TTC549 (cell line): ENCODE results near the gene ADAMTS13.
"Not testable (repeated sequence)": the region's sequence is repeated elsewhere in the genome, so short reads cannot be mapped to it uniquely, and the experiment has no call there.

Experiments
- FAIRE-seq: peaks from 2 replicates; lab custom pipeline; 2012; peaks lifted over from hg19 to GRCh38; lab: Jason Lieb, UNC

ADAMTS13 gene

DNA sequence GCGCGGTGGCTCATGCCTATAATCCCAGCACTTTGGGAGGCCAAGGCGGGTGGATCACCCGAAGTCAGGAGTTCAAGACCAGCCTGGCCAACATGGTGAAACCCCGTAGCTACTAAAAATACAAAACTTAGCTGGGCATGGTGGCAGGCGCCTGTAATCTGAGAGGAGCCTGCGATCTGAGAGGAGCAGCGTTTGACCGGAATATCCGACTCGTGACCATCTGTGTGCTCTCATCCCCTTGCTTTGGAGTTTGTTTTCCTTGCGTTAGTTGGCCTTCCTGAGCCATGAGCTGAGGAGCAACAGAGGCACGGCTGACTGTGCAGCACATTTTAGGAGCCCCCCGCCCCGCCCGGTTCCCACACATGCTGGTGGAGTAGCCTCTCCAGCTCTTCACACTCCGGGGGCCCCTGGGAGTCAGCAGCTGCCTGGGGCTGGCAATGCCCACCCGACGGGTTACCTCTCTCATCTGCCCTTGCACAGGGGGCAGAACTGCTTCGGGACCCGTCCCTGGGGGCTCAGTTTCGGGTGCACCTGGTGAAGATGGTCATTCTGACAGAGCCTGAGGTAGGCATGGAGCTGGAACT, 3.0 kb downstream of the ADAMTS13 start:
- FAIRE-seq: no peak

- FAIRE-seq: no peak
These were observed 3.8 kb downstream of the ADAMTS13 start for GRCh38 chr9:133426011-133426410.

DNA sequence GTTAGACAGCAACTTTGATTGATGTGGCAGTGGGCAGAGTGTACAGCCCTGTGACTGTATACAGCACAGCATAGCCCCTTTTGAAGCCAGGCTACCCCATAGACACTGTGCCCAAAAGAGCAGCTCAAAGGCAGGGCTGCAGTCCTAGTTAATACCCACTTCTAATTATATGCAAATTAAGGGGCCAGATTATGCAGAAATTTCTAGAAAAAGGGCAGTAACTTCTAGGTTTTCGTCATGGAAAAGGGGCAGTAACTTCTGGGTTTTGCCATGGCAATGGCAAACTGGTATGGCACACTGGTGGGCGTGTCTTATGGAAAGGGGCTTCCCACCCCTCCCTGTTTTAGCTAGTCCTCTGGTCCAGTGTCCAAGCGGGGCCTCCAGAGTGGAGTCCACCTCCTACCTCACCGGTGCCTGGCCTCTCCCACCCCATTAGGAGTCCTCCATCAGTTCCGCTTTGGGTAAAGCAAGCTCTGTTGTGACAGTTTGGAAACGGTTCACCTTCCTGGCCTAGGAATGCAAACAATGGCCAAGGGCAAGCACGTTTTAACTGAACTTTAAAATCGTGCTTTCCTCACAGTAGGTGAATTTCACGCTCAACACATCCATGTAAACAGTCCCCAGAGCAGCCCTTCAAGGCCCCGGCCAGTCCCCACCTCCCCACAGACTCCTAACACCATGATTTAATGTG, 5.6 kb downstream of the ADAMTS13 start:
- FAIRE-seq: no peak

- no peak for FAIRE-seq
These were observed 6.5 kb downstream of the ADAMTS13 start for GRCh38 chr9:133428617-133429101.

- FAIRE-seq: no peak
These were observed 7.0 kb downstream of the ADAMTS13 start for GRCh38 chr9:133429214-133429613.

GRCh38 chr9:133429641-133430161, 7.5 kb downstream of the ADAMTS13 start:
- no peak for FAIRE-seq

DNA sequence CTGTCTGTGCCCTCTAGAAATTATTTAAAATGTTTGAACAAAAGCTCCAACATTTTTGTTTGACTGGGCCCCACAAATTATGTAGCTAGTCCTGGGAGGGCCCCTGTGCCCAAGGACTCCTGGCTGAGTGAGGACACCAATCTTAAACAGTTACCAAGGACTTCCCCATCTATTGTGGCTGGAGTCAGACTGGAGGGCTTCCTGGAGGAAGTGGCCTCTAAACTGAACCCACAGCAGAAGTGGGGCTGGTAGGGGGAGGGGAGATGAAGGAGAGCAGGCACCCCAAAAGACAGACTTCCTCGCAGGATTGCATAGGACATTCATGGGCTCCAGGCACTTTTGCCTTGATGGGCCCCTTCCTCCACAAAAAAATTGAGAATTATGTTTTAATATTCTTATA, 8.1 kb downstream of the ADAMTS13 start:
- FAIRE-seq: no peak

DNA sequence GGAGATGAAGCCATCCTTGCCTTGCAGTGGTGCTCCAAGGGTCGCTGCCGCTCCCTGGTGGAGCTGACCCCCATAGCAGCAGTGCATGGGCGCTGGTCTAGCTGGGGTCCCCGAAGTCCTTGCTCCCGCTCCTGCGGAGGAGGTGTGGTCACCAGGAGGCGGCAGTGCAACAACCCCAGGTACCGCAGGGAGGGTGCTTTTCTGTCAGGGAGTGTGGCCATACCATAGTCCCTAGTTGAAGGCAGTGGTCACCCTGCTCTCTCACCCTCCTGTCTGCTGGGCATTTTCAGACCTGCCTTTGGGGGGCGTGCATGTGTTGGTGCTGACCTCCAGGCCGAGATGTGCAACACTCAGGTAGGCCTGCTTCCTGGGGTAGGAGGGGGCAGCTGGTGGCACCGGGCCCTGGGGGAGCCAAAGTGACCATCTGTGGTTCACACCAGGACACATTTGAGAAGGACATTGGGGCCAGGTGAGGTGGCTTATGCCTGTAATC, 11.2 kb downstream of the ADAMTS13 start:
- no peak for FAIRE-seq

GRCh38 chr9:133436681-133437080, 14.5 kb downstream of the ADAMTS13 start:
- FAIRE-seq: no peak

- no peak for FAIRE-seq
These were observed 15.8 kb downstream of the ADAMTS13 start for GRCh38 chr9:133437753-133438531.

DNA sequence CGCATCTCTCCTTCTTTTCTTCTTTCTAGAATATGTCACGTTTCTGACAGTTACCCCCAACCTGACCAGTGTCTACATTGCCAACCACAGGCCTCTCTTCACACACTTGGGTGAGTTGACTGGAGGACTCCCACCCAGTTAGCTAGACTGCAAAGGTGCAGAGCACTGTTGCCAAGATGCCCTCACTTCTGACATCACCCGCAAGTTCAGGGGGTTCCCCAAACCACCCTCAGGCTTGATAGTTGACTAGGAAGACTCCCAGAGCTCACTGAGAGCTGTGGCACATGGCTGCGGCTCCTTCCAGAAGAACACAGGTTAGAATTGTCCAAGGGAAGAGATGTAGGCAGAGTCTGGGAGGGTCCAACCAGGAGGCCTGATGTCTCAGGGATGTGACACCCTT, 17.2 kb downstream of the ADAMTS13 start:
- no peak for FAIRE-seq

DNA sequence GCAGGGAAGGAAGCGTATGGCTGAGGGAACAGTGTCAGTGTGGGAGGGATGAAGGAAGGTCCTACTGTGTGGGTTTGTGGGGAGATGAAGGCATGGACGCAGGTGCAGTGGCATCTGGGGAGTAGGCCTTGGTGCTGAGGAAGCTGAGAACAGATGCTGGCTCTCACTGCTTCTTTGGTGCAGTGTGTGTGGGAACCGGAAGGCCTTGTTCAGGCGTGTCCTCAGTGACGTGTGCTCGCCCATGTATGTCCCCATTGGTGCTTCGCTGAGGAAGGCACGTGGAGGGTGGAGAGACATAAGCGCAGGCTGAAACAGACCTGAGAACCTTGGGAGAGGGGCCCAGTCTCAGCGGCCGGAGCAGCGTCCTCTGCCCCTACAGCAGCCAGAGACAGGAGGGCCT, 18.7 kb downstream of the ADAMTS13 start:
- FAIRE-seq: no peak

DNA sequence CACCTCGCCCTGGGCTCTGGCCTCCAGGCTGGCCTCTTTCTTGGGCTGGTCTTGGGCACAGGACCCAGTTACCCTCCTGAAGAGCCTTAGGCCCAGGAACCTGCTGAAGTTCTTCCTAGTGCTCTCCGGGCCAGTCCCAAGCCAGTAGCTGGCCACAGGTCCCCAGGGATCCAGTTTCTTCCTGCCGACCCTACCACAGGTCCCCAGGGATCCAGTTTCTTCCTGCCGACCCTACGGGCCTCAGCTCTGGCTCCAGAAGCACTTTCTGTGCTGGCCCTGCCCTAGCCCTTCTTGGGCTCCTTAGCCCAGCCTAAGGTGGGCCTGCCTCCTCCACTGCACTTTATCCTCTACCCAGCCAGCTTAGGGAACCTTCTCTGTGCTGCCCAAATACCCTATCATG, 19.4 kb downstream of the ADAMTS13 start:
- FAIRE-seq: no peak

DNA sequence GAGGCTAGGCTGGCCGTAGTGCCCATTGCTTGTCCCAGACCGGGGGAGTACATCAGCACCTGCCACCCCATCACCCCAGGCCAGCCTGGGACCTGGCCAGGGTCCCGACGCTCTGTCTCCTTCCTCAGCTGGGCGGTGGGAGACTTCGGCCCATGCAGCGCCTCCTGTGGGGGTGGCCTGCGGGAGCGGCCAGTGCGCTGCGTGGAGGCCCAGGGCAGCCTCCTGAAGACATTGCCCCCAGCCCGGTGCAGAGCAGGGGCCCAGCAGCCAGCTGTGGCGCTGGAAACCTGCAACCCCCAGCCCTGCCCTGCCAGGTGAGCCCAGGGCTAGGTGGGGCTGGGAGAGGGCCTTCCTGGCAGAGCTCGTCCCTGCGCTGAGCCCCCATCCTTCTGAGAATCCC, 21.1 kb downstream of the ADAMTS13 start:
- FAIRE-seq: no peak

DNA sequence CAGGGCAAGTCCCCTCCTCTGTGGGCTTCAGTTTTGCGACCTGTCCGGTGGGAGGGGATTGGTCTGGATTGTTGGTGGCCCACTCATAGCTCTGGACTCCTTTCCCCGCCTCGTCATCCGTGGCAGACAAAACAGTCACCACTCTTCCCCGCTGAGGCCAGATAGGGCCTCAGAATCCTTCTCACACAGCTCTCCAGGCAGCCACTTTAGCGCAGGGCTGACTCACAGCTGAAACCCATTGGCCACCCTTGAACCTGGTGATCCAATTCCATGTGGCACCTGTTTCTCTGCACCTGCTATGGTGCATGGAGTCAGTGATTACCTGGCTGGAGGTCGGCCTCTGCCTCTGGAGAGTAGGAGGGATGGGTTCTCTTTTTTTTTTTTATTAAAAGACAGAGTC, 21.8 kb downstream of the ADAMTS13 start:
- no peak for FAIRE-seq

- no peak for FAIRE-seq
These were observed 23.3 kb downstream of the ADAMTS13 start for GRCh38 chr9:133445293-133445969.

- no peak for FAIRE-seq
These were observed 26.4 kb downstream of the ADAMTS13 start for GRCh38 chr9:133448487-133448972.

DNA sequence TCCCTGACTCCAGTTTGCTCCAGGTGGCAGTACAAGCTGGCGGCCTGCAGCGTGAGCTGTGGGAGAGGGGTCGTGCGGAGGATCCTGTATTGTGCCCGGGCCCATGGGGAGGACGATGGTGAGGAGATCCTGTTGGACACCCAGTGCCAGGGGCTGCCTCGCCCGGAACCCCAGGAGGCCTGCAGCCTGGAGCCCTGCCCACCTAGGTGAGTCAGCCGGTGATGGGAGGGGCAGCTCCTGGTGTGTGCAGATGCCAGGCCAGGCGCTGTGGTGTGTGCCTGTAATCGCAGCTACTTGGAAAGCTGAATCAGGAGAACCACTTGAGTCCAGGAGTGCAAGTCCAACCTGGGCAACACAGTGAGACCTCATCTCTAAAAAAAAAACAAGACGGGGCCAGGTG, 27.6 kb downstream of the ADAMTS13 start:
- FAIRE-seq: no peak

DNA sequence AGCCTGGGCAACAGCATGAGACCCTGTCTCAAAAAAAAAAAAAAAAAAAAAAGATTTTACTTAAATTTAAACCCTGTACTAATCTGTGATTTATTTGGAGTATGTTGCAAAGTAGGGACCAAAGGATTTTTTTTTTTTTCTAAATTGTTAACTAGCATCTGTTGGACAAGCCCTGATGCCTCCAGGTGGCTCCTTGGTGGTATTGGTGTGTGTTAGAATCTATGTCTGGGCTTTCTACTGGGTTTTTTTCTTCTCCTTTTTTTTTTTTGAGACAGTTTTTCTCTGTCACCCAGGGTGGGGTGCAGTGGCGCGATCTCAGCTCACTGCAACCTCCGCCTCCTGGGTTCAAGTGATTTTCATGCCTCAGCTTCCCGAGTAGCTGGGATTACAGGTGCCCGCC, 29.7 kb downstream of the ADAMTS13 start:
- FAIRE-seq: not testable (repeated sequence)

DNA sequence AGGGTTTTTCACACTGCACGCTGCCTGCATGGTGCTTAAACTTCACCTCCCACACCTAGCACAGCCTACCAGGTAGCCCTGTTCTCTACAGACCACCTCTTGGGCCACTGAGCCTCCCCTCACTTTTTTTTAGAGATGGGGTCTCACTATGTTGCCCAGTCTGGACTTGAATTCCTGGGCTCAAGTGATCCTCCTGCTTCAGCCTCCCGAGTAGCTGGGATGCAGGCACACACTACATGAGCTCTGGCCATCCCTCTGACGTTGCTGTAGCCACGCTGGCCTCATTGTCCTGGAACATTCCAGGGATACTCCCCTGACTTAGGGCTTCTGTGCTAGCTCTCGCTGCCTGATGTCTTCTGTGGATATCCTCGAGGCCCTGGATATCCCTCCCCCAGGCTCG, 30.4 kb downstream of the ADAMTS13 start:
- FAIRE-seq: no peak

- FAIRE-seq: no peak
These were observed 31.5 kb downstream of the ADAMTS13 start for GRCh38 chr9:133453651-133454050.

DNA sequence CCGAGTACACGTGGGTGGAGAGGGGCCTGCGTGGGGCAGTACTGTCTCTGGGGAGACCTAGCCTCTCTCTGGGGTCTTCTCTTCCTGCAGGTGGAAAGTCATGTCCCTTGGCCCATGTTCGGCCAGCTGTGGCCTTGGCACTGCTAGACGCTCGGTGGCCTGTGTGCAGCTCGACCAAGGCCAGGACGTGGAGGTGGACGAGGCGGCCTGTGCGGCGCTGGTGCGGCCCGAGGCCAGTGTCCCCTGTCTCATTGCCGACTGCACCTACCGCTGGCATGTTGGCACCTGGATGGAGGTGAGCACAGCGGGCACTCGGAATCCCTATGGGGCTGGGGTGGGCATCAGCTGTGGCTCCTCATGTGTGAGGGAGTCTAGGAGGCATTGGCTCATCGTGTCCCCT, 32.2 kb downstream of the ADAMTS13 start:
- FAIRE-seq: no peak
